HCT116 (cell line): Measurements from ENCODE around the gene SH3BP4. TPM values are rescaled to one million over a fixed set of nuclear protein-coding genes. Genes with fewer than 3 reads are reported as not detected.

Experiments used
- ATAC-seq: fragments of 200-7000 bp; cut with Tn5 transposase; 2 replicates; pipeline ENCODE4 v1.9.1; 2020; ENCODE audit warnings: mild to moderate bottlenecking, moderate library complexity
- BruUV-seq: library from RNA; stranded (reverse); fragments of 400-500 nt; replicated peaks from 2 replicates; lab custom pipeline; 2021; lab: Mats Ljungman, UMichigan
- CTCF ChIA-PET: fragments of 300-600 bp; sonication (Branson Sonifier 250); formaldehyde crosslinking; loops from one replicate; lab custom pipeline; 2021; ENCODE audit warnings: antibody characterized with exemption; lab: Charles Lee
- POLR2A ChIA-PET: fragments of 300-600, 350-600 bp; sonication (Branson Sonifier 250); formaldehyde crosslinking; loops from one replicate; lab custom pipeline; 2021; ENCODE audit warnings: antibody characterized with exemption; lab: Charles Lee
- RAD21 ChIA-PET, 2 experiments: fragments of 300-600 bp; sonication (Branson Sonifier 250); formaldehyde crosslinking; loops; one replicate each; lab custom pipeline; 2023; ENCODE audit warnings: low total read pairs in 2 of 2; ENCODE audit not compliant: uncharacterized antibody in 2 of 2, unreplicated experiment in 2 of 2, low non-redundant PET in 1 of 2; lab: Charles Lee
- DNase-seq: peaks from one replicate; pipeline ENCODE4 v3.0.0-alpha.2; 2010; ENCODE audit warnings: low read depth, low spot score
- H2AFZ ChIP-seq: fragments of 200-600 bp; shearing (Covaris generic), sonication (generic); 2 replicates; pipeline ENCODE4 v1.6.1; 2017; ENCODE audit warnings: low read depth, mixed run types, mixed read lengths, antibody characterized with exemption, low read length; ENCODE audit not compliant: poor library complexity, severe bottlenecking
- H3K27ac ChIP-seq: 2 replicates; pipeline ENCODE4 v1.5.1; 2012; ENCODE audit warnings: low read depth, low read length
- H3K27me3 ChIP-seq: fragments of 200-600 bp; sonication (generic); 2 replicates; pipeline ENCODE4 v1.6.1; 2016; ENCODE audit warnings: mixed run types, low read length, mixed read lengths; ENCODE audit not compliant: insufficient read depth
- H3K36me3 ChIP-seq, 2 experiments: fragments of 200-500 bp in 1 of 2; fragments of 200-600 bp in 1 of 2; sonication (Bioruptor generic) in 1 of 2; sonication (generic) in 1 of 2; 2 replicates each; pipeline versions ENCODE4 v1.5.1 to v1.6.1; 2014 to 2016; ENCODE audit warnings: low read length in 2 of 2, inconsistent platforms in 1 of 2, mixed read lengths in 1 of 2, mixed run types in 1 of 2; ENCODE audit not compliant: insufficient read depth in 2 of 2, control insufficient read depth in 1 of 2
- H3K4me1 ChIP-seq, 2 experiments: fragments of 200-600 bp in 1 of 2; sonication (generic) in 1 of 2; 2 replicates each; pipeline versions ENCODE4 v1.5.1 to v1.6.1; 2012 to 2017; ENCODE audit warnings: low read length in 2 of 2, inconsistent platforms in 1 of 2, mild to moderate bottlenecking in 1 of 2, mixed read lengths in 1 of 2, mixed run types in 1 of 2, moderate library complexity in 1 of 2; ENCODE audit not compliant: insufficient read depth in 2 of 2, control insufficient read depth in 1 of 2
- H3K4me2 ChIP-seq: fragments of 200-600 bp; sonication (generic); 2 replicates; pipeline ENCODE4 v1.6.1; 2017; ENCODE audit warnings: mixed run types, low read length, mixed read lengths
- H3K4me3 ChIP-seq, 2 experiments: fragments of 200-600 bp in 1 of 2; sonication (generic) in 1 of 2; replicated peaks in 1 of 2; 2 replicates each; pipeline ENCODE4 v1.5.1; 2011 to 2016; ENCODE audit warnings: low read length in 2 of 2, control low read depth in 1 of 2, low read depth in 1 of 2, mild to moderate bottlenecking in 1 of 2, mixed read lengths in 1 of 2, mixed run types in 1 of 2
- H3K79me2 ChIP-seq: fragments of 200-600 bp; sonication (generic); 2 replicates; pipeline ENCODE4 v1.6.1; 2017; ENCODE audit warnings: mild to moderate bottlenecking, mixed run types, low read length, moderate library complexity, mixed read lengths; ENCODE audit not compliant: insufficient read depth
- H3K9ac ChIP-seq: fragments of 200-600 bp; sonication (generic); 2 replicates; pipeline ENCODE4 v1.6.1; 2016; ENCODE audit warnings: low read length, mixed read lengths
- H3K9me2 ChIP-seq: fragments of 200-600 bp; sonication (generic), shearing (Covaris generic); 2 replicates; pipeline ENCODE4 v1.6.1; 2017; ENCODE audit warnings: mixed run types, mild to moderate bottlenecking, moderate library complexity; ENCODE audit not compliant: insufficient read depth
- H3K9me3 ChIP-seq, 2 experiments: fragments of 200-500 bp in 1 of 2; fragments of 200-600 bp in 1 of 2; sonication (Bioruptor generic) in 1 of 2; sonication (generic) in 1 of 2; 2 replicates each; pipeline ENCODE4 v1.6.1; 2014 to 2017; ENCODE audit warnings: low read length in 2 of 2, mixed read lengths in 2 of 2, inconsistent platforms in 1 of 2, low read depth in 1 of 2, mild to moderate bottlenecking in 1 of 2, mixed run types in 1 of 2, moderate library complexity in 1 of 2; ENCODE audit not compliant: control insufficient read depth in 1 of 2, insufficient read depth in 1 of 2
- H4K20me1 ChIP-seq: fragments of 200-600 bp; sonication (generic), shearing (Covaris generic); 2 replicates; pipeline ENCODE4 v1.6.1; 2017; ENCODE audit warnings: mixed run types, mild to moderate bottlenecking, moderate library complexity; ENCODE audit not compliant: insufficient read depth
- ATF3 ChIP-seq: IDR thresholded peaks from 2 replicates; pipeline ENCODE4 v1.6.1; 2012
- CBX3 ChIP-seq: IDR thresholded peaks from 2 replicates; pipeline ENCODE4 v1.6.1; 2012; ENCODE audit warnings: low read depth
- CEBPB ChIP-seq: IDR thresholded peaks from 2 replicates; pipeline ENCODE4 v1.6.1; 2012; ENCODE audit warnings: low read depth
- EZH2 ChIP-seq: fragments of 200-600 bp; sonication (generic); IDR thresholded peaks from 2 replicates; pipeline ENCODE4 v1.6.1; 2017; ENCODE audit warnings: antibody characterized with exemption, mixed run types
- FOSL1 ChIP-seq: IDR thresholded peaks from 2 replicates; pipeline ENCODE4 v1.6.1; 2012; ENCODE audit warnings: low read depth
- JUND ChIP-seq: IDR thresholded peaks from 2 replicates; pipeline ENCODE4 v1.6.1; 2012
- POLR2A ChIP-seq: IDR thresholded peaks from 2 replicates; pipeline ENCODE4 v1.7.0; 2011; ENCODE audit warnings: borderline replicate concordance; ENCODE audit not compliant: insufficient read depth, insufficient read length; ENCODE audit errors: extremely low read depth
- POLR2AphosphoS5 ChIP-seq: IDR thresholded peaks from 2 replicates; pipeline ENCODE4 v1.6.1; 2011; ENCODE audit warnings: mild to moderate bottlenecking, low read depth, low read length, moderate library complexity
- RAD21 ChIP-seq: IDR thresholded peaks from 2 replicates; pipeline ENCODE4 v1.6.1; 2012; ENCODE audit warnings: low read depth, mild to moderate bottlenecking
- SIN3A ChIP-seq: IDR thresholded peaks from 2 replicates; pipeline ENCODE4 v1.6.1; 2012; ENCODE audit warnings: low read depth
- SP1 ChIP-seq: IDR thresholded peaks from 2 replicates; pipeline ENCODE4 v1.6.1; 2012; ENCODE audit warnings: low read depth
- SRF ChIP-seq: IDR thresholded peaks from 2 replicates; pipeline ENCODE4 v1.6.1; 2012; ENCODE audit warnings: low read depth
- YY1 ChIP-seq: IDR thresholded peaks from 2 replicates; pipeline ENCODE4 v1.6.1; 2011; ENCODE audit warnings: low read length, low read depth, moderate library complexity, mild to moderate bottlenecking; ENCODE audit not compliant: insufficient replicate concordance; ENCODE audit errors: extremely low read depth
- ZNF274 ChIP-seq: fragments of 200-500 bp; sonication (Bioruptor generic); IDR thresholded peaks from 2 replicates; pipeline ENCODE4 v1.6.1; 2014; ENCODE audit warnings: mild to moderate bottlenecking, low read depth, low read length, inconsistent platforms
- intact Hi-C: fragments of 100-400 bp; cut with micrococcal nuclease; formaldehyde crosslinking; loops from 2 replicates; pipeline ENCODE4 v1.10.0; 2022
- total RNA-seq: library from RNA; stranded (reverse); gene quantifications from one replicate; pipeline ENCODE4 v1.2.1, GENCODE V29; 2021; ENCODE audit not compliant: unreplicated experiment
- TF ChIP-seq, protein P1 (sequence below): IDR thresholded peaks from 2 replicates; pipeline ENCODE4 v1.6.1; 2012
- TF ChIP-seq, protein P2 (sequence below), 3 experiments: fragments of 200-600 bp in 1 of 3; sonication (generic) in 1 of 3; IDR thresholded peaks in 2 of 3; conservative IDR thresholded peaks in 1 of 3; 2 replicates each; pipeline ENCODE4 v1.5.1; 2012 to 2017; ENCODE audit warnings: low read depth in 2 of 3, low read length in 2 of 3, antibody characterized with exemption in 1 of 3, borderline replicate concordance in 1 of 3, control low read depth in 1 of 3, mild to moderate bottlenecking in 1 of 3, mixed read lengths in 1 of 3, mixed run types in 1 of 3, moderate library complexity in 1 of 3; ENCODE audit not compliant: insufficient read depth in 1 of 3

The SH3BP4 gene
- total RNA-seq, 1 experiment from 2014 or later = 32.9 TPM

GRCh38 chr2:235070063-235070706 lies 118.4 kb downstream of the SH3BP4 start:
- DNase-seq (no peak), ATAC-seq (no peak)
- no peak for TF ChIP-seq SRF
- TF ChIP-seq CBX3 = no peak
- TF ChIP-seq YY1 = no peak
- no peak for TF ChIP-seq FOSL1
- TF ChIP-seq SIN3A = no peak
- no peak for TF ChIP-seq ATF3
- no peak for TF ChIP-seq EZH2
- no peak for TF ChIP-seq SP1
- TF ChIP-seq, protein P1, sequence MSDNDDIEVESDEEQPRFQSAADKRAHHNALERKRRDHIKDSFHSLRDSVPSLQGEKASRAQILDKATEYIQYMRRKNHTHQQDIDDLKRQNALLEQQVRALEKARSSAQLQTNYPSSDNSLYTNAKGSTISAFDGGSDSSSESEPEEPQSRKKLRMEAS = no peak
- TF ChIP-seq, protein P2, sequence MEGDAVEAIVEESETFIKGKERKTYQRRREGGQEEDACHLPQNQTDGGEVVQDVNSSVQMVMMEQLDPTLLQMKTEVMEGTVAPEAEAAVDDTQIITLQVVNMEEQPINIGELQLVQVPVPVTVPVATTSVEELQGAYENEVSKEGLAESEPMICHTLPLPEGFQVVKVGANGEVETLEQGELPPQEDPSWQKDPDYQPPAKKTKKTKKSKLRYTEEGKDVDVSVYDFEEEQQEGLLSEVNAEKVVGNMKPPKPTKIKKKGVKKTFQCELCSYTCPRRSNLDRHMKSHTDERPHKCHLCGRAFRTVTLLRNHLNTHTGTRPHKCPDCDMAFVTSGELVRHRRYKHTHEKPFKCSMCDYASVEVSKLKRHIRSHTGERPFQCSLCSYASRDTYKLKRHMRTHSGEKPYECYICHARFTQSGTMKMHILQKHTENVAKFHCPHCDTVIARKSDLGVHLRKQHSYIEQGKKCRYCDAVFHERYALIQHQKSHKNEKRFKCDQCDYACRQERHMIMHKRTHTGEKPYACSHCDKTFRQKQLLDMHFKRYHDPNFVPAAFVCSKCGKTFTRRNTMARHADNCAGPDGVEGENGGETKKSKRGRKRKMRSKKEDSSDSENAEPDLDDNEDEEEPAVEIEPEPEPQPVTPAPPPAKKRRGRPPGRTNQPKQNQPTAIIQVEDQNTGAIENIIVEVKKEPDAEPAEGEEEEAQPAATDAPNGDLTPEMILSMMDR (IDR thresholded peaks at IDR 0.05 in 2 of 3, conservative IDR thresholded peaks at IDR 0.05 in 1 of 3; ENCODE audit: borderline replicate concordance in 1 of 3, insufficient read depth in 1 of 3, low read depth in 2 of 3, low read length in 2 of 3) = no peak
- no peak for TF ChIP-seq JUND
- TF ChIP-seq ZNF274 = no peak
- no peak for TF ChIP-seq CEBPB
- no peak for TF ChIP-seq RAD21
- TF ChIP-seq POLR2AphosphoS5 = no peak
- no peak for TF ChIP-seq POLR2A
- Histone ChIP-seq H3K4me1 (peaks cover 0 to 4% of the 10 kb centered on the region in 2 experiments; a peak in 1 of 4 replicates), H3K4me2 (no peak overlapping the region), H3K9ac (no peak overlapping the region), H3K27ac (no peak overlapping the region), H3K79me2 (no peaks in the 10 kb centered on the region), H3K9me2 (no peaks in the 10 kb centered on the region), H3K4me3 (no peak overlapping the region), H4K20me1 (no peaks in the 10 kb centered on the region), H3K9me3 (no peaks in the 10 kb centered on the region), H3K27me3 (no peaks in the 10 kb centered on the region), H3K36me3 (no peaks in the 10 kb centered on the region), H2AFZ (no peak overlapping the region)
- BruUV-seq = no TSS peak
- POLR2A ChIA-PET = no interaction called here
- RAD21 ChIA-PET = no interaction called here
- intact Hi-C loops = no loop called here
- CTCF ChIA-PET = interaction anchor here (1.1 kb wide), 1 partner anchor 47 kb away, joined by 3 read pairs; no protein-coding TSS in a partner anchor
